SK-N-SH (cell line): ENCODE results near the gene HCN4.

ENCODE experiments used
- CTCF ChIP-seq: fragments of 200-600 bp; sonication (generic); IDR thresholded peaks from 2 replicates; pipeline ENCODE4 v1.6.1; 2017; ENCODE audit warnings: antibody characterized with exemption, mild to moderate bottlenecking, moderate library complexity
- SIN3A ChIP-seq: IDR thresholded peaks from 2 replicates; pipeline ENCODE4 v1.6.1; 2012; ENCODE audit warnings: low read depth, mild to moderate bottlenecking, low read length, moderate library complexity, borderline replicate concordance

GRCh38 chr15:73325191-73325861 lies 43.4 kb downstream of the HCN4 start:
- TF ChIP-seq CTCF = peak; percentile 14; the same call in 1 of the 2 replicates
- TF ChIP-seq SIN3A = no peak
